ENCODE measurements around the gene CD28.

GRCh38 chr2:203748331-203749126, 42.1 kb downstream of the CD28 start:
- TF ChIP-seq CREB1 (IDR thresholded peaks at IDR 0.05; ENCODE audit: low read depth) (no peak), RAD21 (IDR thresholded peaks at IDR 0.05; ENCODE audit: low read depth) (no peak), CEBPB (IDR thresholded peaks at IDR 0.05) (no peak), TCF12 (IDR thresholded peaks at IDR 0.05; ENCODE audit: low read depth) (no peak), NFIC (IDR thresholded peaks at IDR 0.05) (no peak), TAF1 (IDR thresholded peaks at IDR 0.05; ENCODE audit: low read depth) (no peak), YY1 (IDR thresholded peaks at IDR 0.05; ENCODE audit: low read depth) (no peak), ZBTB7A (IDR thresholded peaks at IDR 0.05; ENCODE audit: low read depth) (no peak), TEAD4 (IDR thresholded peaks at IDR 0.05) (no peak), EP300 (IDR thresholded peaks at IDR 0.05; ENCODE audit: borderline replicate concordance) (no peak), FOXM1 (IDR thresholded peaks at IDR 0.05; ENCODE audit: borderline replicate concordance, low read depth) (no peak), MAX (IDR thresholded peaks at IDR 0.05) (no peak), EGR1 (IDR thresholded peaks at IDR 0.05) (no peak)
- TF ChIP-seq, protein P1, sequence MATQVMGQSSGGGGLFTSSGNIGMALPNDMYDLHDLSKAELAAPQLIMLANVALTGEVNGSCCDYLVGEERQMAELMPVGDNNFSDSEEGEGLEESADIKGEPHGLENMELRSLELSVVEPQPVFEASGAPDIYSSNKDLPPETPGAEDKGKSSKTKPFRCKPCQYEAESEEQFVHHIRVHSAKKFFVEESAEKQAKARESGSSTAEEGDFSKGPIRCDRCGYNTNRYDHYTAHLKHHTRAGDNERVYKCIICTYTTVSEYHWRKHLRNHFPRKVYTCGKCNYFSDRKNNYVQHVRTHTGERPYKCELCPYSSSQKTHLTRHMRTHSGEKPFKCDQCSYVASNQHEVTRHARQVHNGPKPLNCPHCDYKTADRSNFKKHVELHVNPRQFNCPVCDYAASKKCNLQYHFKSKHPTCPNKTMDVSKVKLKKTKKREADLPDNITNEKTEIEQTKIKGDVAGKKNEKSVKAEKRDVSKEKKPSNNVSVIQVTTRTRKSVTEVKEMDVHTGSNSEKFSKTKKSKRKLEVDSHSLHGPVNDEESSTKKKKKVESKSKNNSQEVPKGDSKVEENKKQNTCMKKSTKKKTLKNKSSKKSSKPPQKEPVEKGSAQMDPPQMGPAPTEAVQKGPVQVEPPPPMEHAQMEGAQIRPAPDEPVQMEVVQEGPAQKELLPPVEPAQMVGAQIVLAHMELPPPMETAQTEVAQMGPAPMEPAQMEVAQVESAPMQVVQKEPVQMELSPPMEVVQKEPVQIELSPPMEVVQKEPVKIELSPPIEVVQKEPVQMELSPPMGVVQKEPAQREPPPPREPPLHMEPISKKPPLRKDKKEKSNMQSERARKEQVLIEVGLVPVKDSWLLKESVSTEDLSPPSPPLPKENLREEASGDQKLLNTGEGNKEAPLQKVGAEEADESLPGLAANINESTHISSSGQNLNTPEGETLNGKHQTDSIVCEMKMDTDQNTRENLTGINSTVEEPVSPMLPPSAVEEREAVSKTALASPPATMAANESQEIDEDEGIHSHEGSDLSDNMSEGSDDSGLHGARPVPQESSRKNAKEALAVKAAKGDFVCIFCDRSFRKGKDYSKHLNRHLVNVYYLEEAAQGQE (IDR thresholded peaks at IDR 0.05; ENCODE audit: low read depth): no peak
